Common myeloid progenitor, CD34-positive (primary cell): ENCODE data around the gene MFSD2A.

ENCODE experiments used
- CTCF ChIA-PET: fragments of 350-600 bp; sonication (Branson Sonifier 250); formaldehyde crosslinking; loops from one replicate; lab custom pipeline; 2021; ENCODE audit warnings: antibody characterized with exemption; lab: Charles Lee
- POLR2A ChIA-PET: fragments of 350-600 bp; sonication (Branson Sonifier 250); formaldehyde crosslinking; loops from one replicate; lab custom pipeline; 2021; ENCODE audit warnings: antibody characterized with exemption; lab: Charles Lee
- DNase-seq, 3 donors: peaks; one replicate each; pipeline versions ENCODE4 v3.0.0 to v3.0.0-alpha.2; 2013
- H3K27ac ChIP-seq, 2 experiments: 1 replicate in 1 of 2; 2 replicates in 1 of 2; pipeline ENCODE4 v1.7.0; 2013; ENCODE audit warnings: inconsistent platforms in 2 of 2, low read length in 2 of 2, mild to moderate bottlenecking in 2 of 2, low read depth in 1 of 2, moderate library complexity in 1 of 2; ENCODE audit not compliant: severe bottlenecking in 2 of 2, insufficient read depth in 1 of 2, poor library complexity in 1 of 2
- H3K27me3 ChIP-seq, 5 experiments: replicated peaks in 2 of 5; 1 replicate in 3 of 5; 2 replicates in 2 of 5; pipeline versions ENCODE4 v1.6.1 to v1.7.0; 2013; ENCODE audit warnings: low read length in 4 of 5, mild to moderate bottlenecking in 2 of 5, moderate library complexity in 2 of 5, inconsistent platforms in 1 of 5; ENCODE audit not compliant: insufficient read depth in 5 of 5, control insufficient read depth in 4 of 5
- H3K36me3 ChIP-seq, 4 experiments: 1 replicate in 2 of 4; 2 replicates in 2 of 4; pipeline versions ENCODE4 v1.6.1 to v1.7.0; 2013; ENCODE audit warnings: low read length in 3 of 4, control low read depth in 1 of 4, mild to moderate bottlenecking in 1 of 4; ENCODE audit not compliant: control insufficient read depth in 4 of 4, insufficient read depth in 4 of 4
- H3K4me1 ChIP-seq, 4 experiments: 1 replicate in 3 of 4; 2 replicates in 1 of 4; pipeline versions ENCODE4 v1.6.1 to v1.7.1; 2013; ENCODE audit warnings: low read length in 3 of 4, mild to moderate bottlenecking in 3 of 4, control low read depth in 1 of 4, inconsistent platforms in 1 of 4, moderate library complexity in 1 of 4; ENCODE audit not compliant: control insufficient read depth in 4 of 4, insufficient read depth in 4 of 4; ENCODE audit errors: control extremely low read depth in 1 of 4
- H3K4me3 ChIP-seq, 7 experiments: 1 replicate in 4 of 7; 2 replicates in 3 of 7; pipeline versions ENCODE4 v1.5.1 to v1.7.0; 2013; ENCODE audit warnings: mild to moderate bottlenecking in 7 of 7, low read length in 6 of 7, moderate library complexity in 6 of 7, inconsistent platforms in 2 of 7, low read depth in 2 of 7, control low read depth in 1 of 7; ENCODE audit not compliant: insufficient read depth in 4 of 7, control insufficient read depth in 1 of 7; ENCODE audit errors: extremely low read depth in 1 of 7
- H3K9me3 ChIP-seq, 5 experiments: 1 replicate in 4 of 5; 2 replicates in 1 of 5; pipeline versions ENCODE4 v1.6.1 to v1.7.1; 2013; ENCODE audit warnings: low read length in 4 of 5, mild to moderate bottlenecking in 2 of 5, inconsistent platforms in 1 of 5, low read depth in 1 of 5, moderate library complexity in 1 of 5; ENCODE audit not compliant: control insufficient read depth in 4 of 5, insufficient read depth in 2 of 5; ENCODE audit errors: control extremely low read depth in 1 of 5
- WGBS: methylation state at CpG from one replicate; pipeline ENCODE4 v1.1.5; 2013; ENCODE audit not compliant: insufficient coverage; 5-methylcytosine and 5-hydroxymethylcytosine counted together

Gene MFSD2A

DNA sequence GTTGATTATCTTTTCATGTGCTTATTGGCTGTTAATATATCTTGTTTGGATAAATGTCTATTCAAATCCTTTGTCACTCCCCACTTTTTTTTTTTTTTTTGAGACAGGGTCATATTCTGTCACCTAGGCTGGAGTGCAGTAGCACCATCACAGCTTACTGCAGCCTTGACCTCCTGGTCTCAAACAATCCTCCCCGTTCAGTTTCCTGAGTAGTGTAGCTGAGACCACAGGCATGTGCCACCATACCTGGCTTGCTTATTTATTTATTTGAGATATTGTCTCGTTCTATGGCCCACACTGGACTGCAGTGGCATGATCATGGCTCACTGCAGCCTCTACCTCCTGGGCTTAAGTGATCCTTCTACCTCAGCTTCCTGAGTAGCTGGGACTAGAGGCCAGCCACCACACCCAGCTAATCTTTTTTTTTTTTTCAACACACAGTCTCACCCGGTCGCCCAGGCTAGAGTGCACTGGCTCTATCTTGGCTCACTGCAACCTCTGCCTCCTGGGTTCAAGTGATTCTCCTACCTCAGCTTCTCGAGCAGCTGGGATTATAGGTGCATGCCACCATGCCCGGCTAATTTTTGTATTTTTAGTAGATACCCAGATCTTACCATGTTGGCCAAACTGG is 39.3 kb upstream of the MFSD2A start:
- POLR2A ChIA-PET: no interaction called here
- CTCF ChIA-PET: interaction anchor here (0.7 to 17.0 kb wide), 6 partner anchors 9 to 117 kb away, joined by 3 to 274 read pairs (median 4); no protein-coding TSS in a partner anchor

DNA sequence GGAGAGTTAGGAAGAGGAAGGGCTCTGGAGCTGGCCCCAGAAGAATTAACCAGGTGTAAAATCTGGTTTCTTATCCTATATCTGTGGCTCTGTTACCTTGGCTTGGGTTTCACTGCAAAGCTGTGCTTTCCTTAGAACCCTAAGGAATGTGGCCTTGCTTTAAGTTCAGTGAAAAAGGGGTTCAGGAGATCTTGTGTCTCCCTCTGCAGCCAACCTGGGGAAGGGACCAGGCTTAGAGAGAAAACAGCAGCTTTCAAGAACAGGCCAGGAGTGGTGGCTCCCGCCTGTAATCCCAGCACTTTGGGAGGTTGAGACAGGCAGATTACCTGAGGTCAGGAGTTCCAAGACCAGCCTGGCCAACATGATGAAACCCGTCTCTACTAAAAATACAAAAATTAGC is 37.1 kb upstream of the MFSD2A start:
- Histone ChIP-seq H3K4me3 (no peak overlapping the region), H3K27me3 (no peaks in the 10 kb centered on the region), H3K9me3 (no peaks in the 10 kb centered on the region), H3K4me1 (peaks cover 0 to 3% (median 0%) of the 10 kb centered on the region in 4 experiments), H3K36me3 (no peaks in the 10 kb centered on the region), H3K27ac (no peak overlapping the region)
- DNase-seq: no peak
- CTCF ChIA-PET: interaction anchor here (1.0 to 17.0 kb wide), 7 partner anchors 9 to 421 kb away, joined by 3 to 274 read pairs (median 4); partner anchors contain the start of gene MYCL
- 100% methylated on average over 1 of the region's 2 CpGs for WGBS
- POLR2A ChIA-PET: interaction anchor here (0.7 kb wide), 1 partner anchor 429 kb away, joined by 3 read pairs; no protein-coding TSS in a partner anchor

More for the DNA sequence above, 39.3 kb upstream of the MFSD2A start:
- Histone ChIP-seq H3K27me3 (no peaks in the 10 kb centered on the region), H3K36me3 (no peaks in the 10 kb centered on the region), H3K4me1 (peaks cover 0 to 3% (median 0%) of the 10 kb centered on the region in 4 experiments), H3K9me3 (no peaks in the 10 kb centered on the region), H3K27ac (no peak overlapping the region), H3K4me3 (no peak overlapping the region)
- no peak for DNase-seq
- WGBS: 95% methylated on average over 6 of the region's 6 CpGs

DNA sequence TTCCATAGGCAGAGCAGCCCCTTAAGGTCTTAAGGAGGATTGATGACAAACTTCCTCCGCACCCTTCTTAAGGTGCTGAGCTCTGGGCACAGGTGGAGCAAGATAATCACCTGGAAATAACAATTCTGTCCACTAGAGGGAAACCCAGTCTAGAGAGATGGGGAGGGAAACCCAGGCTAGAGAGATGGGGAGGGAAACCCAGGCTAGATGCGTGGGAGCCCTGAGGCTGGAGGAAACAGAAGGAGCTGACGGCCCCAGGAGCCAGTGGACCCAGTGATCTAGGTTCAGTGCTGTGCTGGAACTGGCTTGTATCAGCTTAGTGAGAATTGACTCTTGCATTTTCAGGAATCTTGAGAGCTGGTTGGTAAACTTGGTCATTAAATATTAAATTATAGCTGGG is 35.4 kb upstream of the MFSD2A start:
- Histone ChIP-seq H3K4me1 (peaks cover 0 to 3% (median 0%) of the 10 kb centered on the region in 4 experiments), H3K27ac (no peak overlapping the region), H3K36me3 (no peaks in the 10 kb centered on the region), H3K9me3 (no peaks in the 10 kb centered on the region), H3K4me3 (no peak overlapping the region), H3K27me3 (no peaks in the 10 kb centered on the region)
- 35% methylated on average over 3 of the region's 3 CpGs for WGBS
- ChIA-PET CTCF (interaction anchor here (0.7 to 17.0 kb wide), 22 partner anchors 9 to 415 kb away, joined by 3 to 274 read pairs (median 6); partner anchors contain the start of gene MYCL), POLR2A (no interaction called here)
- peak; percentile 67 to 85 (median 80) for DNase-seq

GRCh38 chr1:39922251-39922688 is 32.7 kb upstream of the MFSD2A start:
- ChIA-PET POLR2A (interaction anchor here (0.6 kb wide), 1 partner anchor 36 kb away, joined by 3 read pairs; no protein-coding TSS in a partner anchor), CTCF (interaction anchor here (1.3 to 17.0 kb wide), 4 partner anchors 12 to 111 kb away, joined by 3 to 274 read pairs (median 22); no protein-coding TSS in a partner anchor)
- 81% methylated on average over 23 of the region's 25 CpGs for whole genome bisulfite sequencing
- no peaks in the 10 kb centered on the region for H3K36me3 ChIP-seq
- no peak overlapping the region for H3K4me3 ChIP-seq
- no peak for DNase-seq
- H3K27me3 ChIP-seq: no peaks in the 10 kb centered on the region
- H3K9me3 ChIP-seq: no peaks in the 10 kb centered on the region
- H3K27ac ChIP-seq: no peak overlapping the region
- peaks cover 0 to 20% (median 2%) of the 10 kb centered on the region in 4 experiments for H3K4me1 ChIP-seq

DNA sequence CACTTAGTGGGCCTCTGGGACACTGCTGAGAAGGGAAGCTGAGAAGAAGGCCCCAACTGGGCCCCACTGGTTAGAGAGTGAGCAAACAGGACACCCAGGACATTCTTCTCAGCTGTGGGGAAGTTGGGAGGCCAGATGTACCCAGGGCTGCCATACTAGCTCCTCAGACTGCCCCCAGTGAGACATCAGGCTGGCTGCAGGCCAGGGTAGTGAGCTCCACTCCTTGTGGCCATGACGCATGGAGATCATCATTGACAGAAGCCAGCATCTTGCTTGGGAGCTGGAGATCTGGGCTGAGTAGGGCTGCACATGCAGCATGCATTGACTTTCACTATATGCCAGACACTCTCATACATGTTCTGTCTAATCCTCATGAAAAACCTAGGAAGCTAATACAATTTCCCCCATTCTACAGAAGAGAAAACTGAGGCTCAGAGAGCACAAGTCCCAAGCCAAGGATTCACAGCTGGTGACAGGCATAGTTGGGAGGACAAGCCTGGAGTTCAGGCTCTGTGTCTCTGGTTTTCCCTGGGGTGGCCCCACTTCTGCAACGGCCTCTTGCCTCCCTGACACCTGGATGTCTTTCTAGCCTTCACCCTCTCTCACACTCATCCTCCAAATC is 29.1 kb upstream of the MFSD2A start:
- Histone ChIP-seq H3K4me3 (no peak overlapping the region), H3K36me3 (no peaks in the 10 kb centered on the region), H3K27ac (no peak overlapping the region), H3K4me1 (peaks cover 0 to 16% (median 2%) of the 10 kb centered on the region in 4 experiments), H3K9me3 (no peaks in the 10 kb centered on the region), H3K27me3 (no peaks in the 10 kb centered on the region)
- 100% methylated on average over 1 of the region's 2 CpGs for WGBS
- ChIA-PET CTCF (interaction anchor here (0.9 to 17.0 kb wide), 8 partner anchors 10 to 108 kb away, joined by 3 to 274 read pairs (median 4); no protein-coding TSS in a partner anchor), POLR2A (interaction anchor here (0.6 kb wide), 1 partner anchor 43 kb away, joined by 3 read pairs; no protein-coding TSS in a partner anchor)
- DNase-seq: peak in 1 of 3 donors; percentile 16

DNA sequence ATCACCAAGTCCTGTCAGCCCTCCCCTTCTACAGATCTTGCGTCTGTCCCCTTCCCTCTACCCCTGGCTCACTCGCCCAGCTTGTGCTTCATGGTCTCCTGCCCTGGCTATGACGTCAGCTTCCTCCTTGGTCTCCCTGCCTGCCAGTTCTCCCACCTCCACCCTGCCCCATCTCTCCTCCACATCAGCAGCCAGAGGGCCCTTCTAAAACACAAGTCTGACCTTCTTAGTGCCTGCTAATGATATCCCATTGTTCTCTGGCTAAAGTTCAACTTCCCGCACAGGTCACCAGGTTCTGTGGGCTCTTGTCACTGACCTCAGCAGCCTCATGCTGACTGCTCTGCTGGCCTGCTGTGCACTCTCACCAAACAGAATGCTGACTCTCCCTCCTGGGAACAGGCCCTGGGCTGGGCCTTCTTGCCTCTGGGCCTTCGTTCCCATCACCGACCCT is 28.6 kb upstream of the MFSD2A start:
- no peak overlapping the region for H3K4me3 ChIP-seq
- no peaks in the 10 kb centered on the region for H3K36me3 ChIP-seq
- no peak overlapping the region for H3K27ac ChIP-seq
- 80% methylated on average over 6 of the region's 6 CpGs for WGBS
- no peaks in the 10 kb centered on the region for H3K27me3 ChIP-seq
- CTCF ChIA-PET: interaction anchor here (1.0 to 17.0 kb wide), 9 partner anchors 8 to 109 kb away, joined by 3 to 274 read pairs (median 4); partner anchors contain the start of gene MYCL
- DNase-seq: peak in 2 of 3 donors; percentile 47
- no peaks in the 10 kb centered on the region for H3K9me3 ChIP-seq
- POLR2A ChIA-PET: no interaction called here
- peaks cover 0 to 16% (median 2%) of the 10 kb centered on the region in 4 experiments for H3K4me1 ChIP-seq
